Activated CD8-positive, alpha-beta T cell treated with anti-CD3 and anti-CD28 coated beads for 36 hours (primary cell): ENCODE data around the gene ASIC1. TPM values are rescaled to one million over a fixed set of nuclear protein-coding genes. Genes with fewer than 3 reads are reported as not detected.

Source experiments
- ATAC-seq: fragments of 200-7000 bp; cut with Tn5 transposase; one replicate; pipeline ENCODE4 v1.10.0; 2021; ENCODE audit warnings: mild to moderate bottlenecking, moderate library complexity
- CTCF ChIA-PET: fragments of 350-600 bp; sonication (Branson Sonifier 250); formaldehyde crosslinking; loops from one replicate; lab custom pipeline; 2021; ENCODE audit warnings: antibody characterized with exemption; lab: Charles Lee
- POLR2A ChIA-PET: fragments of 350-600 bp; sonication (Branson Sonifier 250); formaldehyde crosslinking; loops from one replicate; lab custom pipeline; 2021; ENCODE audit warnings: antibody characterized with exemption; lab: Charles Lee
- DNase-seq: peaks from one replicate; pipeline ENCODE4 v3.0.0-alpha.2; 2020
- H3K27ac Mint-ChIP-seq: one replicate; pipeline ENCODE4 v1.8.0; 2021; ENCODE audit warnings: mild to moderate bottlenecking, mixed read lengths
- H3K27me3 Mint-ChIP-seq: one replicate; pipeline ENCODE4 v1.8.0; 2021; ENCODE audit warnings: mixed read lengths
- H3K36me3 Mint-ChIP-seq: one replicate; pipeline ENCODE4 v1.8.0; 2021; ENCODE audit warnings: low read depth, mixed read lengths
- H3K4me1 Mint-ChIP-seq: one replicate; pipeline ENCODE4 v1.8.0; 2021; ENCODE audit warnings: low read depth, mixed read lengths
- H3K4me3 Mint-ChIP-seq: one replicate; pipeline ENCODE4 v1.8.0; 2021; ENCODE audit warnings: mild to moderate bottlenecking, moderate library complexity, mixed read lengths
- H3K9me3 Mint-ChIP-seq: one replicate; pipeline ENCODE4 v1.8.0; 2021; ENCODE audit warnings: mixed read lengths
- intact Hi-C: fragments of 100-400 bp; cut with micrococcal nuclease; formaldehyde crosslinking; loops from one replicate; pipeline ENCODE4 v1.10.0; 2022
- total RNA-seq, 2 experiments: library from RNA; stranded (reverse); gene quantifications; one replicate each; pipeline ENCODE4 v1.2.3, GENCODE V29; 2021
- TF ChIP-seq, protein P1 (sequence below): fragments of 200-600 bp; IDR thresholded peaks from one replicate; pipeline ENCODE4 v1.8.0; 2022; ENCODE audit warnings: antibody characterized with exemption, mild to moderate bottlenecking

ASIC1 gene
- total RNA-seq, 2 experiments from 2014 or later: 14.3 to 17.3 TPM

DNA sequence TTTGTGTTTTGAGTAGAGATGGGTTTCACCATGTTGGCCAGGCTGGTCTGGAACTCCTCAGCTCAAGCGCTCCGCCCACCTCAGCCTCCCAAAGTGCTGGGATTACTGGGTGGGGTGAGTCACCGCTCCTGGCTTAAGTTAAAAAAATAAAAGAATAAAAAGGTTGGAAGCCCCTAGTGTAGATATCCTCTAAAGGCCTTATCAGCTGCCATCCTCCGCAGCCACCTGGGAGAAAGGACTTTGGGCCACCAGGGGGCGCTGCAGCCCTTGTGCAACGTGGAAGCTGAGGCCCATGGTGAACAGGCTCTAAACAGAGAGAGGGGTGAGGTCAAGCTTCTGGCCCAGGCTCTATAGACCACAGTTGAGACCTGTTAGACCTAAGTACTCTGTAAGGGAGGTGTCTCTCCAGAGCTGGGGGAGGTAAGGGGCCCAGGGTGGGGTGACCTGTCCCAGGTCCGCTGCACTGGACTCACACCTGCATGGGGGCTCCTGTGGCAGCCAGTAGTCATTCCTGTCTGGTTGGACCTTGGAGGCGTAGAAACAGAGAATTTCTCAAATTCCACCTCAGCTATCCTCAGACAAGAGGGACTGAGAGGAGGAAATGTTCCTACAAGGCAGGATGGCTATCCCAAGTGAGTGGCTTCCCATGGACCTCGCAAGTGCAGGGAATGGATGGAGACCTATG, 18.1 kb upstream of the ASIC1 start:
- no peak overlapping the region for H3K4me3 Mint-ChIP-seq
- CTCF ChIA-PET: interaction anchor here (0.6 to 10.4 kb wide), 45 partner anchors 10 to 275 kb away, joined by 3 to 299 read pairs (median 4); partner anchors contain the start of genes AQP2, AQP6, BCDIN3D and CERS5
- TF ChIP-seq, protein P1, sequence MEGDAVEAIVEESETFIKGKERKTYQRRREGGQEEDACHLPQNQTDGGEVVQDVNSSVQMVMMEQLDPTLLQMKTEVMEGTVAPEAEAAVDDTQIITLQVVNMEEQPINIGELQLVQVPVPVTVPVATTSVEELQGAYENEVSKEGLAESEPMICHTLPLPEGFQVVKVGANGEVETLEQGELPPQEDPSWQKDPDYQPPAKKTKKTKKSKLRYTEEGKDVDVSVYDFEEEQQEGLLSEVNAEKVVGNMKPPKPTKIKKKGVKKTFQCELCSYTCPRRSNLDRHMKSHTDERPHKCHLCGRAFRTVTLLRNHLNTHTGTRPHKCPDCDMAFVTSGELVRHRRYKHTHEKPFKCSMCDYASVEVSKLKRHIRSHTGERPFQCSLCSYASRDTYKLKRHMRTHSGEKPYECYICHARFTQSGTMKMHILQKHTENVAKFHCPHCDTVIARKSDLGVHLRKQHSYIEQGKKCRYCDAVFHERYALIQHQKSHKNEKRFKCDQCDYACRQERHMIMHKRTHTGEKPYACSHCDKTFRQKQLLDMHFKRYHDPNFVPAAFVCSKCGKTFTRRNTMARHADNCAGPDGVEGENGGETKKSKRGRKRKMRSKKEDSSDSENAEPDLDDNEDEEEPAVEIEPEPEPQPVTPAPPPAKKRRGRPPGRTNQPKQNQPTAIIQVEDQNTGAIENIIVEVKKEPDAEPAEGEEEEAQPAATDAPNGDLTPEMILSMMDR: peak; percentile 94
- ATAC-seq: peak; percentile 79
- no peaks in the 10 kb centered on the region for H3K36me3 Mint-ChIP-seq
- H3K9me3 Mint-ChIP-seq: no peaks in the 10 kb centered on the region
- POLR2A ChIA-PET: interaction anchor here (0.8 to 2.5 kb wide), 4 partner anchors 9 to 27 kb away, joined by 3 to 9 read pairs (median 4); no protein-coding TSS in a partner anchor
- H3K27me3 Mint-ChIP-seq: peaks cover 7% of the 10 kb centered on the region
- H3K4me1 Mint-ChIP-seq: peaks cover 20% of the 10 kb centered on the region
- no peak overlapping the region for H3K27ac Mint-ChIP-seq
- intact Hi-C loops: loop anchor here (1.0 to 2.0 kb wide), 2 partner anchors 18 to 31 kb away; partner anchors contain the start of gene ASIC1
- peak; percentile 96 for DNase-seq

DNA sequence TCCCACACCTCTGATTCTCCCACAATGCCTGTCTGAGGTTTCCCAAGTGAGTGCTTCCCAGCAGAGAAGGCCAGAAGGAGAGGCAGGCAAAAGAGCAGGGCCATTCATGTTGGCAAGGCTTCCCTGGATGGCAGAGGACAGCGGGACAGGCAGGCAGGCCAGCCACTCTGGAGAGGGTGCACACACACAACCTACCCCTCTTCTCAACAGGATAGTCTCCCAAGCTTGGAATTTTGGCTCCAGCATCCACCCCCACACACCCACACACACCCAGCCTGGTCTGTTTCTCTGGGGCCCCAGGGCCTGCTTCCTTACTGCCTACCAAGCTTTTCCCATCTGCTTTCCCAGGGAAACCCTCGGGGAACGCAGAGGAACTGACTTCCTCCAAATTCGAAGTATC, 16.7 kb upstream of the ASIC1 start:
- Mint-ChIP-seq H3K27ac (no peak overlapping the region), H3K4me3 (no peak overlapping the region), H3K4me1 (peaks cover 20% of the 10 kb centered on the region), H3K27me3 (peaks cover 4% of the 10 kb centered on the region), H3K9me3 (no peaks in the 10 kb centered on the region), H3K36me3 (no peaks in the 10 kb centered on the region)
- intact Hi-C loops: no loop called here
- ATAC-seq (no peak), DNase-seq (no peak)
- ChIA-PET CTCF (interaction anchor here (1.1 to 10.4 kb wide), 8 partner anchors 11 to 198 kb away, joined by 3 to 299 read pairs (median 30); partner anchors contain the start of gene COX14), POLR2A (interaction anchor here (1.4 to 3.2 kb wide), 3 partner anchors 15 to 95 kb away, joined by 3 to 11 read pairs (median 9); partner anchors contain the start of gene RACGAP1)
- TF ChIP-seq, protein P1: no peak

GRCh38 chr12:50041062-50041860, 16.1 kb upstream of the ASIC1 start:
- ATAC-seq (no peak), DNase-seq (no peak)
- Mint-ChIP-seq H3K36me3 (no peaks in the 10 kb centered on the region), H3K27me3 (peaks cover 2% of the 10 kb centered on the region), H3K27ac (no peak overlapping the region), H3K4me3 (no peak overlapping the region), H3K9me3 (no peaks in the 10 kb centered on the region), H3K4me1 (peaks cover 20% of the 10 kb centered on the region)
- ChIA-PET CTCF (interaction anchor here (1.3 to 10.4 kb wide), 4 partner anchors 12 to 74 kb away, joined by 4 to 299 read pairs (median 79); no protein-coding TSS in a partner anchor), POLR2A (interaction anchor here (1.4 to 3.2 kb wide), 2 partner anchors 16 to 96 kb away, joined by 3 to 11 read pairs; partner anchors contain the start of gene RACGAP1)
- TF ChIP-seq, protein P1: no peak
- intact Hi-C loops: no loop called here

- ChIA-PET CTCF (interaction anchor here (1.3 to 10.4 kb wide), 4 partner anchors 13 to 175 kb away, joined by 4 to 299 read pairs (median 64); no protein-coding TSS in a partner anchor), POLR2A (interaction anchor here (3.2 kb wide), 1 partner anchor 16 kb away, joined by 11 read pairs; the partner anchor contains the start of gene RACGAP1)
- Mint-ChIP-seq H3K4me1 (peaks cover 20% of the 10 kb centered on the region), H3K27ac (no peak overlapping the region), H3K27me3 (no peaks in the 10 kb centered on the region), H3K36me3 (no peaks in the 10 kb centered on the region), H3K4me3 (no peak overlapping the region), H3K9me3 (no peaks in the 10 kb centered on the region)
- DNase-seq (no peak), ATAC-seq (no peak)
- intact Hi-C loops: no loop called here
- TF ChIP-seq, protein P1: no peak
These were observed 15.4 kb upstream of the ASIC1 start for GRCh38 chr12:50041962-50042361.
